HG02870 (cell line): ENCODE measurements around the gene NRF1.
"Not testable (repeated sequence)": the region's sequence is repeated elsewhere in the genome, so short reads cannot be mapped to it uniquely, and the experiment has no call there.

Experiments used
- ATAC-seq: cut with Tn5 transposase; IDR thresholded peaks from one replicate; pipeline ENCODE4 v1.9.1; 2021; ENCODE audit warnings: mild to moderate bottlenecking, moderate library complexity; ENCODE audit not compliant: unreplicated experiment

Gene NRF1

DNA sequence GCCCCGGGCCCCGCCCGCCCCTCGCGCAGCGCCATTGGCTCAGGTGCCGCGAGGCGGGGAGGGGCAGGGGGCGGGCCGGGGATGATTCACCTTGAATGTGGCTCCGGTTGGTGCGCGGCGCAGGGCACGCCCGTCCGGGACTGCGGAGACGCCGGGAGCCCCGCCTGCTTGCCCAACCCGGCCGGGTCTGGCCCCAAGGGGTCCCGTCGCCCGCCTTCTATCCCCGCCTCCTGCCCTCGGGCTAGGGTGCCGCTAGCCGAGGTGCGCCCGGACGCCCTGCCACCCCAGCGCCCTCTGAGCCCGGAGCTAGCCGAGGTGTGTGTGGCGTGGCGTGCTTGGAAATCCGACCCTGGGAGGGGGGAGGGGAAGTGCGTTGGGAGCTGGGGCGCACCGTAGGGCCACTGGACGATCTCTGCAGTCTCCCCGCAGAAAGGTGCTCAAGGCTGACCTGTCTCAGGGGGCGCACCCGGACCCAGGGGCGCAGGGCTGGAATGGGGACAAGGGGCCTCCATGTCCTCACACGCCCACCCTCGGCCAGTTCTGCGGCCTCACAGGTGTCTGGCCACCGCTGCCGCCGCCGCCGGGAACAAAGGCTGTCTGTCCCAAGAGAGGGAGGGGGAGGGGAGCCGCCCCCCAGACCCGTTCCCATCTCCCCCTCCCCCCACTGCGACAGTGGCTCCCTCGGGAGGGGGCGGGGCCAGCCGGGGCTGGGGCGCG is 168.9 kb downstream of the NRF1 start:
- ATAC-seq, result no peak

DNA sequence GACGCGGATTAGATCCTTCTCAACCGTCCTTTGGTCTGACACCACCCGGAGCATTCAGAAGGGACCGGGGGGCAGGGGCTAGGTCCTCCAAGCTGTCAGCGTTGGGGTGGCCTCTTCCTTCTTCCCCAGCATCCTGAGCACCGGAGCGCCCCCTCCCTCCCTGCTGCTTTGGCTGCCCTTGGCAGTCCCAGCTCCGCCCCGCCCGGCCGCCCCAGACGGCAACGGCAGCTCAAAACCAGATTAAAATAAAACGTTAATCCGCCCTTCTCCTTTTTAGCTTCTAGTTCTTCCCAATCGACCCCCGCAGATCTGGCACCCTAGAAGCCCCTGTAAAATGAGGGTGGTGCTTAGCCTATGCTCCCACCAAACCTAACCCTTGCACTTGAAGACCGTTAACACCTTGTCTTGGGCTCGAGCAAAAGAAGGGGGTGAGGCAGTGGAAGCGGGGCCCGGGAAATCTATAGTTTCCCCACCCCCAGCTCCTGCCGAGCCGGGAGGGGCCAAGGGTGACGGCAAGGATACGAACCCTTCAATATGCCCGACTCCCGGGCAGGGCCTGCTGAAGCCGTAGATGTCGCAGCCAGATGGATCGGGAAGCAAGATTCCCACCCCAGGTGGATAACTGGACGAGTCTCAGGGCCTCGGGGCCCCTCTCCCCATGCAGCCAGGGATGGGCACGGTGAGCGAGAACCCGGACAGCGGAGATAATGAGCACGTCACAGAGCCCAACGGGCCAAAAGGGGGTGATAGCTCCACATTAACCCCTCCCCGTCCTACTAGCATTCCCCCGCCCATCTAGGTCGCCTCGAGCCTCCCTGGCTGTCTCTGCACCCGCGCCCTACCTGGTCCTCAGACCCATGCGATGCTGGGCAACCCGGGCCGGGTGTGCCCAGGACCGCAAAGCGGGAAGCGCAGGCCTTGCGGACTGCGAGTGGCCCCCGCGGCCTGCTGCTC is 169.7 kb downstream of the NRF1 start:
- no peak for ATAC-seq

DNA sequence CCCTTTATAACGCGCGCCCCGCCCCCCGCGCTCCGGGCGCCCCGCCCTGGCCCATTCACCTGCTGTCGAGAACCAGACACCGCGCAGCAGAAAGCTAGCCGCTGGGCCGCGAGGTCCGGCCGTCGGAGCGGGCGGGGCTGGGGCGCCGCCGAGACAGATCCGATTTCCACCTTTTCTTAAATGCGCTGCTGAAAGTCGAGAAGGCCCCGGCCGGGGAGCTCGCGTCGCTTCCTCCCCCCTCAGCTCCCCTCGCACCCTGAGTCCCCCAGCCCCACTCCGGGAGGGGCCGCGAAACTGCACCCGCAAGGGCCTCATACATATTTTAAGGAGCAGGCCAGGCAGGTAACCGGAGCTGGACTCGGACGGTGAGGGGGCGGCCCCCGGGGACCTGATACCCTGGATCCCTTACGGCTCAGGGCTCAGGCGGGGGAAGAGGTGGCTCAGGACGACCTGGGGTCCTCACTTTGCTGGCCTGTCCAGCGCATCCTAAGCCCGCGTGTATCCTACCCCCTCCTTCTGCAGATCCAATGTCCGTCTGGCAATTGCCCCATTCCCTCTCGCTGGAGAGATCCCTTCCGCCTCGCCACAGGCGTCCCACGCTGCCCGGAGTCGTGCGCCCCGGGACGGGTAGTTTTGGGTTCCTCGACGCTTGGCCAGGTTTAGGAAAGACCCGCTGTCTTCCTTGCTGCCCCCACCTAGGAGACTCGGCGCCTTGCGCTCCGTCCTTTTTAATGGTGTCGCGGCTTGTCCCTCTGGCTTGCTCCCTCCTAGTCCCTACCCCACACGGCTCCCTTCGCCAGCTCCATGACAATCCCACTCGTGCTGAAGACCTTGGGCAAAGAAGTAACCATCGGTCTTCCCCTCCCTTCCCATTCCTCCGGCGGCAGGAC is 170.7 kb downstream of the NRF1 start:
- ATAC-seq, result no peak

DNA sequence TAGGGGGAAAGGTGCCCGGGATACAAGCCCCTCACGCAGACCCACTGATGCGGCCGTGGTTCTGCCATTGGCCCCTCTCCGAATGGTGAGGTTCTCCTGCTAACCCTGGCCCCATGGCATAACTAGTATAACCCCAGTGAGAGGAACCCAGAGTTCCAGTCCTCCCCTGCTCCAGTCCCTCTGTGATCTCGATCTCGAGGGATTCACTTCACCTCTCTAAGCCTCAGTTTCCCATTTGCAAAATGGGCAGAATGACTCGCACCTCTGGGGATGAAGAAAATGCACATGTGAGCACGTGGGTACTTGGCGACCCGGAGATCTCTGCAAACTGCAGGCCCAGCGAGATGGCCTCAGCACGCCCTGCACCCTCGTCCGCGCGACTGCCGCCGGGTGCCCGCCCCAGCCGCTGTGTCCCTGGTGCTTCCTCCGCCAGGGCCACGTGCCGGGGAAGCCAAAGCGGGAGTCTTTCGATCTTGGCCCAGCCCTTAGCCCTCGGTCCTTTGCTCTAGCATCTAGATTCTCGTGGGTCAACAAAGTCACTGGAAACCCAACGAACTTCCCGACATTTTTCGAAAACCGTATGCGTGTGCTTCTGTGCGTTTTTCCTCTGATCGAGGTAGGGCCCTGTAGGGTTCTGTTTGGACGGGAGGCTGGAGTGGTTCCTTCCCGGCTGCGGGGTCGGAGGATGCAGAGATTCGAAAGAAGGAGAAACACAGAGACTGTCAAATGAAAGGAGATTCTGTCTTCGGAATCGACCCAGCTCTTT is 171.5 kb downstream of the NRF1 start:
- ATAC-seq, result no peak

DNA sequence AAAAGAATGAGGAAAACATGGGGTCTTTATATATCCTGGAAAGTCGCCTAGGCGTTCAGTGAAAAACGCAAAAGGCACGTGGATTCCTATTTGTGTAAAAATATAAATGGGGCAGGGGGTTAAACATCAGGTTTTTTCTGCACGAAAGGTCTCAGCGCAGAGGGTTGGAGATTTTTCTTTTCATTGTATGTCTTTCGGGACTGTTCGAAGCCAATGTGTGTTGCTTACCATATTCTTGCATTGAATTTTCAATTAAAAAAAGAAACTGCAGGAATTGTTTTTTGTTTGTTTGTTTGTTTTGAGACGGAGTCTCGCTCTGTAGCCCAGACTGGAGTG is 172.0 kb downstream of the NRF1 start:
- no peak for ATAC-seq

DNA sequence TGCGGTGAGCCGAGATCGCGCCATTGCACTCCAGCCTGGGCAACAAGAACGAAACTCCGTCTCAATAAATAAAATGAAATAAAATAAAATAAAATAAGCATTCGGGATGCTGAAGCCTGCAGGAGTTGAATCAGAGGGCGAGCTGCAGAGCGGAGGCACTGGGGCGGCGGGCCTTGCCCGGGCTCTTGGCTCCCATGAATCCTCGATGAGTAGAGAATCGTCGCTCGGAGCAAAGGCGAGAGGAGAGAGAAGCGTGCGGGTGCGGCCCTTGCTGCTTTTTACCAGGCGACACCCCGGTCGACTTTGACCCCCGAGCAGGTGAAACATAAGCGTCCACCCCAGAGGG is 172.9 kb downstream of the NRF1 start:
- no peak for ATAC-seq

DNA sequence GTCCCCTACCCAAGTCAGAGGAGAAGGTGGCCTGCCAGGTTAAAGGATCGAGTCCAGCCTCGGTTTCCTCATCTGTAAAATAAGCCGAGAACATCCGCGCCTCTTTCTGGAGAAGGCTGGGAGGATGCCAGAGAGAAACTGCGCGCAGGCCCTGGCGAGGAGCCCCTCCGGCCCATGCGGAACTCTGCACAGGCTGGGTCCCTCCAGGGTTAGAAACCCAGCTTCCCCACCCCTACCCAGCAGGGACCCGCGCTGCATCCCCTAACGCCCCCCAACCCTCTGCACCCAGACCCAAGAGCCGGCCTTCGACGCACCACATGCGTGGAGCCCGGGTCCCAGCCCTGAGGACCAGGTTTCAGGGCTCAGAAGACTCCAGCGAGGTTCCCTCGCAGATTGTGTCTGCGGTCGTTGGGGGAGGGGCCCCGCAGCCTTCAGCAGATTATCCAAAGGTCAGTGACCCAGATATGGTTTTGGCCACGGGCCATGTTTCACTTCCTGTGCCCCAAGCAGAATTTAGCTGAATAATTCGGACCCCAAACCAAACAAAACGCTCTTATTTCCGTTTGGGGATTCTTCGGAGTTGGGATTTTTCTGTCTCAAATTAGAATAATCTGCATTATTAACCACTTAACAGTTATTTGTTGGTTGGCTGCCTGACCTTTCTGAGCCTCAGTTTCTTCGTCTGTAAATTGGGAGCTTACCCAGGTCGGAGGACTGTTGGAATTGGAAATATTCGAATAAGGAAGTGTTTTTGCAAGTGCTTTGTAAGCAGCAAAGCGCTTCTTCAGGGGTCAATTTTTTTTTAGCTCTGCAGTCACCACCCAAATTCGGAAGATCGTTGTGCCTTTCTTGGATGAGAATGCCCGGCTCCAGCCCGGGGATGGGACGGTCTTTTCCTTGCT is 173.5 kb downstream of the NRF1 start:
- no peak for ATAC-seq

DNA sequence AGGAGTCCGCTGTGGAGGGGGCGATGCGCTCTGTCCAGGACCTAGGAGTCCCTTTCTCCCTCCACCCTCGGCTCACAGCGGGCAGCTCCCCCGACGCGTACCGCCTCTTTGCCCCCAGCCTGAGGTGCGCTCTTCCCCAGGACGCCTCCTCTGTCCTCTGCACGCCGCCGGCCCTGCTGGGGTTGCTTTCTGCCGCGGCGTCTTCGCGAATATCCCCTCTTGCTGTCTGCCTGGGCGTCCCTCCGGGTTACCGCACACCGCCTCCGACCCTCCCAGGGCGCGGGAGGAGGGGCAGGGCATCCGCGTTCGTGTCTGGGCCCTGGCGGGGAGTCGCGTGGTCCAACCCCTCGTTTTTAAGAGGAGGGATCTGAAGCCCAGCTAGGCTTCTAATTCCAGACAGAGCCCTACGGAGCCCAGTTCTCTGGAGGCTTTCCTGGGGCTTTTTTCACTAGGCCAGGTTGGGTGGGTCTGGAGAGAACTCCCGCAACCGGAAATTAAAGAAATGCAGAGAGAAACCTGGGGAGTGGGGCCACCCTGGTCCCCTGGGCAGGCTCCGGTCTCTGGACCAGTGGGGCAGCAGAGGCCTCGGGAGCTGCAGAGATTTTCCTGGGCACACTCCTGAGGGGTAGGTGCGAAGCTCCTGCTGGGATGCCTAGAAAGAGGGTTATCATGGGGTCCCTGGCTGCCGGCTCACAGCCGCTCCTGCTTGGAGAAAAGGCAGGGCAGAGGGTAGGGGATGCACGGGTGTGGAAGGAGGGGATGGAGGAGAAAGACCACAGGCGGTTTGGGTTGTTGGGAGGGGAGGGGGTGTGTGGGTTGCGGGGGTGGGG is 174.4 kb downstream of the NRF1 start:
- ATAC-seq, result no peak

DNA sequence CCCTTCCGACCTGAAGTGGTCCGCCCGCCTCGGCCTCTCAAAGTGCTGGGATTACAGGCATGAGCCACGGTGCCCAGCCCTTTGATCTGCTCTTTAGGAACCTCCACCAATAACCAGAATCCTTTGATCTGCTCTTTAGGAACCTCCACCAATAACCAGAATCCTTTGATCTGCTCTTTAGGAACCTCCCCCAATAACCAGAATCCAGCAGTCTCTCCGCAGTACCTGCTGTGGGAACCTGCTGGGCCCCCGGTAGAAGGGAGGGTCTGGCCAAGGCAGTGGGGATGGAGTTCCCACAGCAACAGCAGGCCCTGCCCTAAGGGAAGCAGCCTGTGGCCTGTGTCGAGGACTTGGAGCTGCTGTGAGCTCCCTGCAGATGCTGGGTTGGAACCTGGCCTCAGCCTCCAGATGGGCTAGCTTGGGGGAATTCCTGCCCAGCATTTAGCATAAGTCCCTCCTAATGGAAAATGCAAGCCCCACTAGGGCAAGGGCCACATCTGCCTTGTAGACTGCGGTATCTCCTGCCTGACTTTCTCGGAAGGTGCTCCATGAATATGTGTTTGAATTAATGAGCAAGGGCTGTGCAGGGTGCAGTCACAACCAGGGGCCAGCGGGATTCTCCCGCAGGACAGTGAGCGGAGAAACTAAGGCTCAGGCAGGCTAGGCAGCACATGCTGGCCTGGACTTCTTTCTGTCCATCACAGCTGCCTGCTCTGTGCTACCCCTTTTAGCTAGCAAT is 175.5 kb downstream of the NRF1 start:
- ATAC-seq, result no peak

DNA sequence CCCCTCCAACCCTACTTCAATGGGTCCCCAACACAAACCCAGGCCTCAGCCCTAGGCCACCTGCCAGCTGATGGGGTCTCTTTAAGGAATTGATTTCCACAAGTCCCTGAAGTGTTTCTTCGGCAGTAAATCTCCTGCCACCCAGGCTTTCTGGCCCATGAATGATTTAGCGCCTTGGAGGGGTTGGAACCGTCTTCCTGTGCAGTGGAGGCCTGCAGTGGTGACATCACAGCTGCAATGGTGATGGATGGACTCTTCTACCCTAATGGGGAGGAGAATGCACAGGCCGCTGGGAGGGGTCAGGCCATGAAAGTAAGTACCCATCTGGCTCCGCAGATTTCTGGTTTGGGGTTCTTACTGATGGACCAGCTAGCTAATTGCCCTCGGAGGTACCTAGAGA is 177.5 kb downstream of the NRF1 start:
- no peak for ATAC-seq

DNA sequence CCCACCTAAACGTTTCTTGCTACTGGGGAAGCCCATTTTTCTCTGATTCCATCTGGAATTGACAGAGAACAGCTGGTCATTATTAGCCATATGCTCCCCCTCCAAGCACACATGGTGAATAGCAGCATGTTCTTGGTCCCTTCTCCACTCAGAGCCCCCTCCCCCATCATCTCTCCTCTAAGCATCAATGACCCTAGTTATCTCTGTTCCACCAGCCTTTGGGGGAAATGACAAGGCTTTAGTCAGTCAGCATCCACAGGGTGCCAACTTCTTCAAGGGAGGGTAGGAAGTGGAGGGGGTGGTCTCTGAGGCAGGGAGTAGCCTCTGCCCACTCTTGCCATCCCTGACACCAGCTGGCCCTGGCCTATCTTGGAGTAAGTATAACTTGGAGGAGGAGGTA is 178.1 kb downstream of the NRF1 start:
- ATAC-seq, result no peak

DNA sequence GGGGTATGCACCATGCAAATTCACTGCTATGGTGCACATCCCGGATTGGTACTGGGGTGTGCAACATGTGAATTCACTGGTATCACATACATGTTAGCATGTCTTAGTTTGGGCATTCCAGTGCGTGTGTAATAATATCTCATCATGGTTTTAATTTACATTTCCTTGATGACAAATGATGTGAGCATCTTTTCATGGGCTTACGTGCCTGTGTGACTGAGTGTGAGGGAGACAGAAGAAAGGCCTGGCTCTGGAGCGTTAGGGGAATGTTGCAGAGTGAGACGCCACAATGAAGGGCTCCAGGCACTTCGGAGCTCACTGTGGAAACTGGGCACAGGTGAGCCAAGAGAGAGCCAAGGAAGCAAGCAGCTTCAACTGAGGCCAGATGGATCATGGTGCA is 178.6 kb downstream of the NRF1 start:
- no peak for ATAC-seq

DNA sequence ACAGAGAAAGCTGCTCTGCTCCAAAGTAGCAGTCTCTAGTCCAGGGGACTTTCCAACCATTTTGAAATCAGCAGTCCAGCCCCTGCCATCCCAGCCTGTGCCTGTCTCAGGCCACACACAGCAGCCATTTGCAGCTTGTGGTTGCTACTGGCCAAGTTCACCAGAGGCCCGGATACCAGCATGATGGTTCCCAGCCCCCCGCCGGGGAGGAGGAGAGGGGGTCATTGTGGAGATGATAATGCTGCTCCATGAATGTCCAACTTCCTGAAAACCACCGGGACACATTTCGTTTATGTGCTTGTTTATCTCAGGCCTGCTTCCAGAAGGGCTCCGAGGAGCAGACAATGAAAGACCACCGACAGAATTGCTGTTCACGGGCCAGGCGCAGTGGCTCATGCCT is 181.2 kb downstream of the NRF1 start:
- no peak for ATAC-seq

DNA sequence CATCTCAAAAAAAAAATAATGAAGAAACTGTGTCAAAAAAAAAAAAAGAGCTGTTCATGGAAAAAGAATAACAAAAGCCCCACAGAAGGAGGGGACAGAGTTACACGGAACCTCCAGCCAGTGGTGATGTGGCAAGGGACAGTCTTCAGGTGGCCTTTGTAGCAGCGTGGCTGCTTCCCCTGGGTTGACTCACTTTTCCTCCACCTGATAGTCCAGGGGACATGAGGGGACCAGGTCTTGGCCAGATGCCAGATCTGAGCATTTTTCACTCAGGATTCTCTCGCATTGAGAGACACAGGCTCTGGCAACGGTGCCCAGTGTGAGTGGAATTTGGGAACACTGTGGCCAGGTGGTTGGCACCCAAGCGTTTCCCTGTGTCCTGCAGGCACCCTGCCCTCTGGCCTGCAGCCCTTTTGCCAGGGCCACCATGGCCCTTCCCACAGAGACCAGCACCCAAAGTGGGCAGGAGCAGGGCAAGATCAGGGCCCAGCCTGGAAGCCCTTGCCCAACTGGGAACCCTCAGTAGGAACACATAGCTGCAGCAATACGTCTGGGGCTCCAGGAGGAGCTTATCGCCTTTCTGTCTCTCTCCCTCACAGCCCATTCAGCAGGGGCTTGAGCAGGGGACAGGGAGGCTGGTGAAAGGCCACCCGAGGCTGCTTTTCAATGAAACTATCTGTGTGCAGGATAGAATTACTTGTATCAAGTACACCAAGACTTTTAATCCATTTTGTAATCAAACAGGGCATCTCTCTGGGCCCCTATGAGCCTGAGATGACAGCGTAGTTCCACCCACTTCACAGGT is 182.2 kb downstream of the NRF1 start:
- no peak for ATAC-seq

DNA sequence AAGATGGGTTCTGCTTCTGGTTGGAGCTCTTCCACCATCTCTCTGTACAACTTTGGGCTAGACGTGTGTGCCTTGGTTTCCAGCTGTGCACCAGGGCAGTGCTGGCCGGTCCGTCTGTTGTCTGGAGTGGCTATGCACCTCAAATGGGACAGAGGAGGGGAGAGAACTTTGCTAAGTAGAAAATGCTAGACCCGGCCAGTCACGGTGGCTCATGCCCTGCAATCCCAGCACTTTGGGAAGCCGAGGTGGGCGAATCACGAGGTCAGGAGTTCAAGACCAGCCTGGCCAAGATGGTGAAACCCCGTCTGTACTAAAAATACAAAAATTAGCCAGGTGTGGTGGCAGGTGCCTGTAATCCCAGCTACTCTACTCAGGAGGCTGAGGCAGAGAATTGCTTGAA is 182.9 kb downstream of the NRF1 start:
- ATAC-seq, result not testable (repeated sequence)

DNA sequence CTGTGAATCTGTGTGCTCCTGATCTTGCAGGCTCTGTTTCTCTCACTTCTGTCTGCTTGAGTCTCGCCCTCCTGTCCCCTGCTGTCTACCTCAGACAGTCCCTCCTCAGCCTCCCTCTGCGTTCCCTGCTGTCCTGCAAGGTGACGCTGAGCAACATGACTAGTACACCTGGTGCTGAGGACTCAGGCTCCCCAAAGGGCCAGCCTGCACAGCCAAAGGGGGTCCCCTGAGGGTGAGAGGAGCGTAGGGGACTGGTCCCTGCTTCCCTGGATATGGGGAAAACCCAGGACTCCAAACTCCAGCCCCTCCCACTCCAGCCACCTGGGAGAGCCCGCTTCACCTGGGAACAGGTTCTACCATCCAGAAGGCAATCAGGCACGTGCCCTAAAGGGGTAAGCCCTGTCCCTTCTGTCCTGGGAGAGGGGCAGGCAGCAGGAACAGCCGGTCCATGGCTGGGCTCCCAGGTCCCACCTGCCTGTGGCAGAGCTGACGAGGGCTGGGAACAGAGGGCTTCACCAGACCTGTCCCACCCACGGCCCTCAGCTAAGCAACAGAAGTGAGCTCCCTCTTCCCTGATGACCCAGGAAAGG is 184.8 kb downstream of the NRF1 start:
- no peak for ATAC-seq

DNA sequence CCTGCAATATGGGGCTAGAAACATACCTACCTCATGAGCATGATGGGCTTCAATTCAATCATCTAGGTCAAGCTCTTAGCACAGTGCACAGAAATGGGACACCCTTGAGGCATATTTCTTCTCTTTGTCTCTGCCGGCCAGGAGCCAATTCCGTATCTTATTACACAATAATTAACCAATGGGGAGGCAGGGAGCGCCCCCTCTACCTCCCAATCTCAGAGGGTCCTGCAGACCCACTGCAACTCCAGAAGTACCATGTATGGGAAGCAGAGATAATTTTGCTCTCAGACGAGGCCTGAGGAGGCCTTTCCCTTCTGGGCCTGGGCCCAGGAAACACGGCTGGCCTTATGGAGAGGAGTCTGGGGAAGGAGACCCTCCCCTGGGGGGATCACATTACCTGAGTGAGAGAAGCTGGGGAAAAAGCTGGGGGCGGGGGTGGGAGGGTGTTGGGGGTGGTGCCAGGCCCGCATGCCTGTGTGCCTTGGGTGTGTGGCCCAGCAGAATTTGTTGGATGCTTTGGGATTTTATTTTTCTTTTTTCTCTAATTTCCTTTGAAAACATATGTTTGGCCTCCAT is 185.8 kb downstream of the NRF1 start:
- ATAC-seq, result no peak
